Measurements from ENCODE around the gene CCBE1.
"Not testable (repeated sequence)": the region's sequence is repeated elsewhere in the genome, so short reads cannot be mapped to it uniquely, and the experiment has no call there.

CCBE1 gene

GRCh38 chr18:59520562-59521355 lies 176.5 kb downstream of the CCBE1 start:
- no peak for DNase-seq

GRCh38 chr18:59518705-59519104 lies 178.5 kb downstream of the CCBE1 start:
- no peak for DNase-seq

- no peak for DNase-seq
These were observed 179.6 kb downstream of the CCBE1 start for GRCh38 chr18:59517446-59518165.

- no peak for DNase-seq
These were observed 180.7 kb downstream of the CCBE1 start for GRCh38 chr18:59516356-59517155.

GRCh38 chr18:59515956-59516355 lies 181.3 kb downstream of the CCBE1 start:
- not testable (repeated sequence) for DNase-seq

- DNase-seq = no peak
These were observed 182.1 kb downstream of the CCBE1 start for GRCh38 chr18:59515147-59515546.

- DNase-seq = no peak
These were observed 183.0 kb downstream of the CCBE1 start for GRCh38 chr18:59514203-59514602.

GRCh38 chr18:59512025-59512755 lies 185.0 kb downstream of the CCBE1 start:
- DNase-seq = no peak

- DNase-seq = no peak
These were observed 187.5 kb downstream of the CCBE1 start for GRCh38 chr18:59509481-59510442.

GRCh38 chr18:59505356-59505755 lies 191.9 kb downstream of the CCBE1 start:
- DNase-seq = no peak

GRCh38 chr18:59502274-59503175 lies 194.7 kb downstream of the CCBE1 start:
- DNase-seq = no peak

GRCh38 chr18:59501920-59502273 lies 195.3 kb downstream of the CCBE1 start:
- DNase-seq = no peak

- DNase-seq = no peak
These were observed 196.5 kb downstream of the CCBE1 start for GRCh38 chr18:59500765-59501164.

- DNase-seq = no peak
These were observed 198.6 kb downstream of the CCBE1 start for GRCh38 chr18:59498506-59499086.

GRCh38 chr18:59492756-59493421 lies 204.3 kb downstream of the CCBE1 start:
- no peak for DNase-seq

- DNase-seq = no peak
These were observed 208.3 kb downstream of the CCBE1 start for GRCh38 chr18:59488899-59489298.

- DNase-seq = no peak
These were observed 211.8 kb downstream of the CCBE1 start for GRCh38 chr18:59485382-59485781.

- no peak for DNase-seq
These were observed 212.5 kb downstream of the CCBE1 start for GRCh38 chr18:59484561-59485328.

- DNase-seq = no peak
These were observed 213.1 kb downstream of the CCBE1 start for GRCh38 chr18:59484131-59484530.

Data from activated T-cell treated with anti-CD3 and anti-CD28 coated beads for 4 hours (primary cell).